ENCODE results near the gene SLC25A11.

Gene SLC25A11

GRCh38 chr17:4892499-4893221, 47.2 kb downstream of the SLC25A11 start:
- DNase-seq: no peak

DNA sequence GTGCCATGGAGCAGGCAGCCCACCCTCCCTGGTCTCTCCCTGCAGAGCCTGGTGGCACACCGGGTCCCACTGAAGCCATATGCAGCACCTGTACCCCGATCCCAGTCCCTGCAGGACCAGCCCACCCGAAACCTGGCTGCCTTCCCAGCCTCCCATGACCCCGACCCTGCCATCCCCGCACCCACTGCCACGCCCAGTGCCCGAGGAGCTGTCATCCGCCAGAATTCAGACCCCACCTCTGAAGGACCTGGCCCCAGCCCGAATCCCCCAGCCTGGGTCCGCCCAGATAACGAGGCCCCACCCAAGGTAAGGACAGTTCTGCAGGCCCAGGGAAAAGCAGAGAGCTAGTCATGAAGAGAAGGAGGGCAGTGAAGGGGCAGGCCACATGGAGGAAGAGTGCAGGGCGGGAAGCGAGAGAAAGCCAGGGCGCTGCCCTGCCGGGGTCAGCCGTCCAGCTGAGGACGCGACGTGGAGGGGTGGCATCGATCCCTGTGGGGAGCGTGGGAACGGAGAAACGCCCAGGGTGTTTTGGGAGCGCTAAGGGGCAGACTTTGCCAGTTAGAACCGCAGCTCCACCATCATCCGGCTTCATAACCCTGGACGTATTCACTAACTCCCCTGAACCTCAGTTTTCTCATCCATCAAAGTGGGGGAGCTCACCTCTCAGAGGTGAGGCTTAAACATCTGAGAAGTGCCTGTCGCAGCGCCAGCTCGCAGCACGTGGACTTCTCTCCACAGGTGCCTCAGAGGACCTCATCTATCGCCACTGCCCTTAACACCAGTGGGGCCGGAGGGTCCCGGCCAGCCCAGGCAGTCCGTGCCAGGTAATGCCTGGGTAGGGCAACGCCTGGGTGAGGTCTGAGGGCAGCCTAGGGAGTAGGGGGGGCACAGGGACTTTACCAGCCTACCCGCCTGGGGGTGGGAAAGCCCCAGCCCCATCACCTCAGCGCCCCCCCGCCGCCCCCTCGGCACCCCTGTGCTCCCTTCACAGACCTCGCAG, 48.1 kb downstream of the SLC25A11 start:
- DNase-seq: no peak

DNA sequence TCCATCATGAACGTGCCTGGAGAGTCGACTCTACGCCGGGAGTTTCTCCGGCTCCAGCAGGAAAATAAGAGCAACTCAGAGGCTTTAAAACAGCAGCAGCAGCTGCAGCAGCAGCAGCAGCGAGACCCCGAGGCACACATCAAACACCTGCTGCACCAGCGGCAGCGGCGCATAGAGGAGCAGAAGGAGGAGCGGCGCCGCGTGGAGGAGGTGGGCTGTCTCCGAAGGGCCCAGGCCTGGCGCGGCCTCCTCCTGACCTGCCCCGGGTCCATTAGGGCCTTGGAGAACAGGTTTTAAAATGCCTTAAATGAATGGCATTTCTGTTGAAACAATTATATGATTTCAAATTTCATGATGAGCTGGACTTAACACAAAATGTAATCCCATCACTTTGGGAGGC, 52.3 kb downstream of the SLC25A11 start:
- DNase-seq: no peak

Measured in stimulated activated CD4-positive, alpha-beta T cell treated with anti-CD3 and anti-CD28 coated beads, Interleukin-4, amount 100 ng/mL, for 24 hours (primary cell).